HepG2 (cell line): ENCODE data around the gene NCOA5. TPM values are rescaled to one million over a fixed set of nuclear protein-coding genes. Genes with fewer than 3 reads are reported as not detected.

Experiments
- ARNT2 ChIP-seq: sonication (generic); formaldehyde crosslinking; IDR thresholded peaks from 2 replicates; pipeline ENCODE4 v1.8.0; 2022; ENCODE audit warnings: mild to moderate bottlenecking, low read depth, missing genetic modification reagents, moderate library complexity
- CHD2 ChIP-seq: IDR thresholded peaks from 2 replicates; pipeline ENCODE4 v1.6.1; 2011; ENCODE audit warnings: low read depth, low read length, improper control_type of control experiment
- FOXJ3 ChIP-seq: sonication (generic); formaldehyde crosslinking; IDR thresholded peaks from 2 replicates; pipeline ENCODE4 v1.4.0; 2020; ENCODE audit warnings: missing genetic modification reagents, mild to moderate bottlenecking, borderline replicate concordance
- HNRNPK ChIP-seq: fragments of 200-400 bp; formaldehyde crosslinking; IDR thresholded peaks from 2 replicates; pipeline ENCODE4 v1.6.1; 2018; ENCODE audit warnings: low read length, low read depth, moderate library complexity, mild to moderate bottlenecking; ENCODE audit not compliant: poor library complexity, severe bottlenecking
- KAT2B ChIP-seq: fragments of 150-350 bp; IDR thresholded peaks from 2 replicates; pipeline ENCODE4 v1.6.1; 2014; ENCODE audit warnings: low read depth, low read length, borderline replicate concordance
- PAWR ChIP-seq: sonication (generic); formaldehyde crosslinking; IDR thresholded peaks from 2 replicates; pipeline ENCODE4 v1.4.0; 2020; ENCODE audit warnings: missing genetic modification reagents, mild to moderate bottlenecking, borderline replicate concordance
- RBAK ChIP-seq: sonication (generic); formaldehyde crosslinking; IDR thresholded peaks from 2 replicates; pipeline ENCODE4 v1.5.1; 2020; ENCODE audit warnings: mild to moderate bottlenecking, missing genetic modification reagents
- RFX5 ChIP-seq: IDR thresholded peaks from 2 replicates; pipeline ENCODE4 v1.6.1; 2011; ENCODE audit warnings: low read depth, low read length, improper control_type of control experiment
- SCMH1 ChIP-seq: sonication (generic); formaldehyde crosslinking; IDR thresholded peaks from 2 replicates; pipeline ENCODE4 v1.9.0; 2021; ENCODE audit warnings: missing genetic modification reagents, mild to moderate bottlenecking, borderline replicate concordance
- SOX5 ChIP-seq: IDR thresholded peaks from 2 replicates; pipeline ENCODE4 v1.6.1; 2016; ENCODE audit warnings: borderline replicate concordance
- TEF ChIP-seq: sonication (generic); formaldehyde crosslinking; IDR thresholded peaks from 2 replicates; pipeline ENCODE4 v1.5.0; 2020; ENCODE audit warnings: missing genetic modification reagents
- ZFP1 ChIP-seq: IDR thresholded peaks from 2 replicates; pipeline ENCODE4 v1.6.1; 2016
- ZFP41 ChIP-seq: sonication (generic); formaldehyde crosslinking; IDR thresholded peaks from 2 replicates; pipeline ENCODE4 v1.4.0; 2020; ENCODE audit warnings: mild to moderate bottlenecking, missing genetic modification reagents, borderline replicate concordance
- ZNF224 ChIP-seq: sonication (generic); formaldehyde crosslinking; IDR thresholded peaks from 2 replicates; pipeline ENCODE4 v1.5.0; 2020; ENCODE audit warnings: mild to moderate bottlenecking, missing genetic modification reagents
- ZNF234 ChIP-seq: sonication (generic); formaldehyde crosslinking; conservative IDR thresholded peaks from 2 replicates; pipeline ENCODE4 v1.5.1; 2020; ENCODE audit warnings: mild to moderate bottlenecking, missing genetic modification reagents
- ZNF282 ChIP-seq: fragments of 450-650 bp; IDR thresholded peaks from 2 replicates; pipeline ENCODE4 v1.6.1; 2018; ENCODE audit not compliant: partially characterized antibody
- ZNF451 ChIP-seq: sonication (generic); formaldehyde crosslinking; IDR thresholded peaks from 2 replicates; pipeline ENCODE4 v1.5.0; 2020; ENCODE audit warnings: mild to moderate bottlenecking, missing genetic modification reagents
- ZNF720 ChIP-seq: sonication (generic); formaldehyde crosslinking; IDR thresholded peaks from 2 replicates; pipeline ENCODE4 v1.4.0; 2020; ENCODE audit warnings: missing genetic modification reagents
- ZNF749 ChIP-seq: sonication (generic); formaldehyde crosslinking; IDR thresholded peaks from 2 replicates; pipeline ENCODE4 v1.8.0; 2022; ENCODE audit warnings: mild to moderate bottlenecking, missing genetic modification reagents, moderate library complexity, borderline replicate concordance
- ZNF782 ChIP-seq: sonication (generic); formaldehyde crosslinking; IDR thresholded peaks from 2 replicates; pipeline ENCODE4 v1.4.0; 2020; ENCODE audit warnings: missing genetic modification reagents, mild to moderate bottlenecking, borderline replicate concordance
- ZNF816 ChIP-seq: sonication (generic); formaldehyde crosslinking; IDR thresholded peaks from 2 replicates; pipeline ENCODE4 v1.8.0; 2022; ENCODE audit warnings: missing genetic modification reagents, mild to moderate bottlenecking, borderline replicate concordance
- ZNF839 ChIP-seq: sonication (generic); formaldehyde crosslinking; IDR thresholded peaks from 2 replicates; pipeline ENCODE4 v1.4.0; 2020; ENCODE audit warnings: missing genetic modification reagents, mild to moderate bottlenecking, borderline replicate concordance
- polyA plus RNA-seq, 8 experiments: library from polyadenylated mRNA; depleted of rRNA in 3 of 8; stranded (reverse) in 7 of 8; unstranded in 1 of 8; fragments of >200 nt; fragmentation: Illumina TruSeq in 4 of 8; extraction: Trizol in 4 of 8; gene quantifications; 2 replicates each; pipeline versions ENCODE4 v1.2.1 to v1.2.3, GENCODE V29; 2011 to 2016; ENCODE audit warnings: low read depth in 4 of 8, missing spikeins in 1 of 8, mixed read lengths in 1 of 8; ENCODE audit not compliant: insufficient read depth in 1 of 8
- total RNA-seq, 5 experiments: library from RNA; depleted of rRNA; stranded (reverse); fragments of >200 nt; fragmentation: Illumina TruSeq; extraction: Trizol; gene quantifications; 2 replicates each; pipeline ENCODE4 v1.2.3, GENCODE V29; 2016; ENCODE audit warnings: low read depth in 1 of 5
- TF ChIP-seq, protein P1 (sequence below): sonication (generic); formaldehyde crosslinking; IDR thresholded peaks from 2 replicates; pipeline ENCODE4 v1.5.1; 2020; ENCODE audit warnings: mild to moderate bottlenecking, missing genetic modification reagents
- TF ChIP-seq, protein P2 (sequence below): sonication (generic); formaldehyde crosslinking; IDR thresholded peaks from 2 replicates; pipeline ENCODE4 v1.5.0; 2020; ENCODE audit warnings: missing genetic modification reagents, mild to moderate bottlenecking, borderline replicate concordance

The NCOA5 gene
- total and polyA plus RNA-seq, 2 of the 13 experiments (the other 11 are each of a cell fraction or from before 2014, with no cell fraction given), result 16.5 to 28.4 TPM

DNA sequence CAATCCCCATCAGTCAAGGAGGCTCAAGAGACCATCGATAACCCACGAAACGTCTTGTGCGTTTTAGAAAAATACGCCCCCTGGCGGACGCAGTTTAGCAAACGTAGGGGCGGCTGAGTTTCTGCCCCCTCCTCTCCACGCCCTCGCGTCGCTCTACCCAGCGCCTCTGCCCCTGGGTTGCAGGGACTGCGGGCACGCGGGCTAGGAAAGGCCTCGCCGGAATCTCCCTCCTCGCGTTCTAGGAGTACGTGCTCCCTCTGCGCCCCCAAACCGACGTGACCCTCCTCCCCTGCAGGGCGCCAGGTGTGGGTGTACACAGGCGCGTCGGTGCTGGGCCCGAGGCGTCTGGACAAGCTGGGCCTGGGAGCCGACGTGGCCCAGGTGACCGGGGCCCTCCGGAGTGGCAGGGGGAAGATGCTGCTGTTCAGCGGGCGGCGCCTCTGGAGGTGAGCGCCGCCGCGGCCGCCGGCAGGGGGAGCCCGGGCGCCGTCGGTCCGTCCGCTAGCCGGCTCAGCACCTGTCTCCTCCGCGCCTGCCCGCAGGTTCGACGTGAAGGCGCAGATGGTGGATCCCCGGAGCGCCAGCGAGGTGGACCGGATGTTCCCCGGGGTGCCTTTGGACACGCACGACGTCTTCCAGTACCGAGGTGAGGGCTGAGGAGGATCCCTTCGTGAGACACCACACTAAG lies 75.8 kb downstream of the NCOA5 start (continued):
- TF ChIP-seq ZNF234 (CRISPR knock-in tag), result no peak
- TF ChIP-seq SOX5 (CRISPR knock-in tag), result peak; percentile 36; the same call in 1 of the 2 replicates
- TF ChIP-seq HNRNPK, result peak; percentile 38
- no peak for TF ChIP-seq ZNF282
- TF ChIP-seq TEF, result no peak
- peak; percentile 54; the same call in 1 of the 2 replicates for TF ChIP-seq ARNT2 (CRISPR knock-in tag)
- no peak for TF ChIP-seq FOXJ3
- TF ChIP-seq, protein P1, sequence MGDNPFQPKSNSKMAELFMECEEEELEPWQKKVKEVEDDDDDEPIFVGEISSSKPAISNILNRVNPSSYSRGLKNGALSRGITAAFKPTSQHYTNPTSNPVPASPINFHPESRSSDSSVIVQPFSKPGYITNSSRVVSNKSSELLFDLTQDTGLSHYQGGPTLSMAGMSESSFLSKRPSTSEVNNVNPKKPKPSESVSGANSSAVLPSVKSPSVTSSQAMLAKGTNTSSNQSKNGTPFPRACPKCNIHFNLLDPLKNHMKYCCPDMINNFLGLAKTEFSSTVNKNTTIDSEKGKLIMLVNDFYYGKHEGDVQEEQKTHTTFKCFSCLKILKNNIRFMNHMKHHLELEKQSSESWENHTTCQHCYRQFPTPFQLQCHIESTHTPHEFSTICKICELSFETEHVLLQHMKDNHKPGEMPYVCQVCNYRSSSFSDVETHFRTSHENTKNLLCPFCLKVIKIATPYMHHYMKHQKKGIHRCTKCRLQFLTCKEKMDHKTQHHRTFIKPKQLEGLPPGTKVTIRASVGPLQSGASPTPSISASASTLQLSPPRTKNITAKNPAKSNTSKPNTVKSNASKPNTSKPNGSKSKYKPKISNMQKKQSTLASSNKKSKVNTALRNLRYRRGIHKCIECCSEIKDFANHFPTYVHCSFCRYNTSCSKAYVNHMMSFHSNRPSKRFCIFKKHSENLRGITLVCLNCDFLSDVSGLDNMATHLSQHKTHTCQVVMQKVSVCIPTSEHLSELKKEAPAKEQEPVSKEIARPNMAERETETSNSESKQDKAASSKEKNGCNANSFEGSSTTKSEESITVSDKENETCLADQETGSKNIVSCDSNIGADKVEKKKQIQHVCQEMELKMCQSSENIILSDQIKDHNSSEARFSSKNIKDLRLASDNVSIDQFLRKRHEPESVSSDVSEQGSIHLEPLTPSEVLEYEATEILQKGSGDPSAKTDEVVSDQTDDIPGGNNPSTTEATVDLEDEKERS, result peak; percentile 61; the same call in 1 of the 2 replicates
- 0 out of 2 replicates have a peak, but pooled peaks have one; percentile 18 for TF ChIP-seq ZFP41
- TF ChIP-seq RBAK, result no peak; the same call in 1 of the 2 replicates
- TF ChIP-seq CHD2, result no peak
- no peak for TF ChIP-seq ZFP1 (CRISPR knock-in tag)
- 0 out of 2 replicates have a peak, but pooled peaks have one; percentile 14 for TF ChIP-seq ZNF451 (CRISPR knock-in tag)
- no peak for TF ChIP-seq PAWR
- TF ChIP-seq ZNF749 (CRISPR knock-in tag), result no peak
- TF ChIP-seq ZNF816 (CRISPR knock-in tag), result no peak
- TF ChIP-seq SCMH1 (CRISPR knock-in tag), result no peak
- 0 out of 2 replicates have a peak, but pooled peaks have one; percentile 92 for TF ChIP-seq ZNF782
- TF ChIP-seq KAT2B, result no peak
- no peak for TF ChIP-seq RFX5
- no peak for TF ChIP-seq ZNF839
- TF ChIP-seq ZNF224 (CRISPR knock-in tag), result no peak; the same call in 1 of the 2 replicates
- TF ChIP-seq, protein P2, sequence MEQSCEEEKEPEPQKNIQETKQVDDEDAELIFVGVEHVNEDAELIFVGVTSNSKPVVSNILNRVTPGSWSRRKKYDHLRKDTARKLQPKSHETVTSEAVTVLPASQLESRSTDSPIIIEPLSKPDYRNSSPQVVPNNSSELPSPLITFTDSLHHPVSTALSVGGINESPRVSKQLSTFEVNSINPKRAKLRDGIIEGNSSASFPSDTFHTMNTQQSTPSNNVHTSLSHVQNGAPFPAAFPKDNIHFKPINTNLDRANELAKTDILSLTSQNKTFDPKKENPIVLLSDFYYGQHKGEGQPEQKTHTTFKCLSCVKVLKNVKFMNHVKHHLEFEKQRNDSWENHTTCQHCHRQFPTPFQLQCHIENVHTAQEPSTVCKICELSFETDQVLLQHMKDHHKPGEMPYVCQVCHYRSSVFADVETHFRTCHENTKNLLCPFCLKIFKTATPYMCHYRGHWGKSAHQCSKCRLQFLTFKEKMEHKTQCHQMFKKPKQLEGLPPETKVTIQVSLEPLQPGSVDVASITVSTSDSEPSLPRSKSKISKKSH (CRISPR knock-in tag), result 0 out of 2 replicates have a peak, but pooled peaks have one; percentile 28
- TF ChIP-seq ZNF720 (CRISPR knock-in tag), result peak; percentile 31; the same call in 1 of the 2 replicates
